HEK293 (cell line): Measurements from ENCODE around the gene GRIA1.

Source experiments
- CTCF ChIA-PET: fragments of 350-600 bp; formaldehyde crosslinking; extraction: SDS; loops from one replicate; lab custom pipeline; 2021; ENCODE audit warnings: antibody characterized with exemption; lab: Yijun Ruan, JAX
- POLR2A ChIA-PET: fragments of 300-600 bp; formaldehyde crosslinking; extraction: SDS; loops from one replicate; lab custom pipeline; 2020; ENCODE audit warnings: antibody characterized with exemption, inconsistent platforms; lab: Yijun Ruan, JAX
- H3K27ac ChIP-seq: fragments of 200-500 bp; sonication (Bioruptor generic); 2 replicates; pipeline ENCODE4 v1.5.1; 2014; ENCODE audit warnings: low read depth, low read length, control low read depth, inconsistent platforms; ENCODE audit errors: extremely low read depth
- H3K36me3 ChIP-seq, 2 experiments: fragments of 200-500 bp in 1 of 2; sonication (Bioruptor generic) in 1 of 2; 1 replicate in 1 of 2; 2 replicates in 1 of 2; pipeline ENCODE4 v1.5.1; 2014 to 2017; ENCODE audit warnings: inconsistent platforms in 2 of 2, low read length in 2 of 2; ENCODE audit not compliant: control insufficient read depth in 2 of 2, insufficient read depth in 1 of 2
- H3K4me1 ChIP-seq: fragments of 200-500 bp; sonication (Bioruptor generic); 2 replicates; pipeline ENCODE4 v1.5.1; 2014; ENCODE audit warnings: mild to moderate bottlenecking, low read length, inconsistent platforms; ENCODE audit not compliant: control insufficient read depth, insufficient read depth
- H3K4me3 ChIP-seq: 2 replicates; pipeline ENCODE4 v1.5.1; 2011; ENCODE audit warnings: low read depth, mild to moderate bottlenecking, control low read depth, low read length, moderate library complexity
- H3K9me3 ChIP-seq: fragments of 200-500 bp; sonication (Bioruptor generic); 2 replicates; pipeline ENCODE4 v1.5.1; 2014; ENCODE audit warnings: low read depth, low read length, inconsistent platforms; ENCODE audit not compliant: control insufficient read depth, insufficient read depth
- IKZF3 ChIP-seq: fragments of 450-650 bp; IDR thresholded peaks from 2 replicates; pipeline ENCODE4 v1.5.0; 2018; ENCODE audit warnings: missing biosample characterization, mild to moderate bottlenecking, missing genetic modification characterization, moderate library complexity
- REST ChIP-seq: fragments of 450-650 bp; formaldehyde crosslinking; IDR thresholded peaks from 2 replicates; pipeline ENCODE4 v1.5.1; 2016; ENCODE audit warnings: missing biosample characterization, missing genetic modification characterization
- ZBTB10 ChIP-seq: fragments of 450-650 bp; formaldehyde crosslinking; IDR thresholded peaks from 2 replicates; pipeline ENCODE4 v1.5.1; 2016; ENCODE audit warnings: missing biosample characterization, missing genetic modification characterization
- ZFHX2 ChIP-seq: fragments of 450-650 bp; formaldehyde crosslinking; conservative IDR thresholded peaks from 2 replicates; pipeline ENCODE4 v1.5.1; 2016; ENCODE audit warnings: missing biosample characterization, missing genetic modification characterization
- ZFP3 ChIP-seq: fragments of 450-650 bp; formaldehyde crosslinking; IDR thresholded peaks from 2 replicates; pipeline ENCODE4 v1.5.1; 2016; ENCODE audit warnings: low read depth, missing biosample characterization, missing genetic modification characterization
- ZNF140 ChIP-seq: fragments of 450-650 bp; formaldehyde crosslinking; IDR thresholded peaks from 2 replicates; pipeline ENCODE4 v1.5.1; 2016; ENCODE audit warnings: missing biosample characterization, missing genetic modification characterization
- ZNF24 ChIP-seq: fragments of 450-650 bp; formaldehyde crosslinking; IDR thresholded peaks from 2 replicates; pipeline ENCODE4 v1.5.1; 2016; ENCODE audit warnings: missing biosample characterization, missing genetic modification characterization
- ZNF324 ChIP-seq: fragments of 450-650 bp; formaldehyde crosslinking; IDR thresholded peaks from 2 replicates; pipeline ENCODE4 v1.5.1; 2016; ENCODE audit warnings: missing biosample characterization, missing genetic modification characterization
- ZNF37A ChIP-seq: fragments of 450-650 bp; IDR thresholded peaks from 2 replicates; pipeline ENCODE4 v1.5.1; 2018; ENCODE audit warnings: missing biosample characterization, missing genetic modification characterization
- ZNF433 ChIP-seq: fragments of 450-650 bp; formaldehyde crosslinking; IDR thresholded peaks from 2 replicates; pipeline ENCODE4 v1.5.1; 2016; ENCODE audit warnings: missing biosample characterization, missing genetic modification characterization, low read depth
- ZNF449 ChIP-seq: fragments of 450-650 bp; formaldehyde crosslinking; IDR thresholded peaks from 2 replicates; pipeline ENCODE4 v1.5.1; 2017; ENCODE audit warnings: missing biosample characterization, mild to moderate bottlenecking, missing genetic modification characterization, moderate library complexity
- ZNF473 ChIP-seq: fragments of 450-650 bp; formaldehyde crosslinking; IDR thresholded peaks from 2 replicates; pipeline ENCODE4 v1.5.1; 2017; ENCODE audit warnings: missing biosample characterization, missing genetic modification characterization
- ZNF48 ChIP-seq: fragments of 450-650 bp; formaldehyde crosslinking; IDR thresholded peaks from 2 replicates; pipeline ENCODE4 v1.5.1; 2016; ENCODE audit warnings: missing biosample characterization, missing genetic modification characterization
- ZNF521 ChIP-seq: fragments of 450-650 bp; formaldehyde crosslinking; IDR thresholded peaks from 2 replicates; pipeline ENCODE4 v1.5.1; 2017; ENCODE audit warnings: missing biosample characterization, mild to moderate bottlenecking, missing genetic modification characterization
- ZNF555 ChIP-seq: fragments of 450-650 bp; formaldehyde crosslinking; conservative IDR thresholded peaks from 2 replicates; pipeline ENCODE4 v1.5.1; 2017; ENCODE audit warnings: missing biosample characterization, mild to moderate bottlenecking, missing genetic modification characterization, inconsistent platforms
- ZNF561 ChIP-seq: fragments of 450-650 bp; IDR thresholded peaks from 2 replicates; pipeline ENCODE4 v1.5.1; 2018; ENCODE audit warnings: missing biosample characterization, missing genetic modification characterization, borderline replicate concordance
- ZNF76 ChIP-seq: fragments of 450-650 bp; formaldehyde crosslinking; IDR thresholded peaks from 2 replicates; pipeline ENCODE4; 2016; ENCODE audit warnings: low read depth, missing biosample characterization, missing genetic modification characterization, borderline replicate concordance
- ZNF776 ChIP-seq: fragments of 450-650 bp; formaldehyde crosslinking; IDR thresholded peaks from 2 replicates; pipeline ENCODE4 v1.5.0; 2017; ENCODE audit warnings: missing biosample characterization, missing genetic modification characterization, borderline replicate concordance
- TF ChIP-seq, protein P1 (sequence below): fragments of 450-650 bp; IDR thresholded peaks from 2 replicates; pipeline ENCODE4 v1.5.1; 2018; ENCODE audit warnings: missing biosample characterization, mild to moderate bottlenecking, missing genetic modification characterization

The GRIA1 gene

DNA sequence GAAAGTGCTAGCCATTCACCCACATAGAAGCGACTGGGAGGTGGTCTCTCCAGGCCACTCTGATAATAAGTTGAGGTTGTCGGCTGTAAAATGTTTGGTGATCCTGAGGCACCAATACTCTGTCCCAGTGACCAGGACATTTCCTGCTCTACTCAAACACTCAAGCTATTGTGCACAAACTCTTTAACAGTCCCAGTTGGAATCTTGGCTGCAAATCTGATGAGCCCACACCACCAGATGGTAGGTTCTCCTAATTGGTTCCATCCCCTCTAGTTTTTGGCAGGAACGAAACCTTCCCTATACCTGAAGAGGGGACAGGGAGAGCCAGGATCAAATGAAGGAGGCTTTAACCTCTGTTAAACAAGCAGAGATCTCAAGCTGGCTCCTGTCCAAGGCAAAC is 14.3 kb downstream of the GRIA1 start (continued):
- no peak for TF ChIP-seq IKZF3

GRCh38 chr5:153508700-153509099 is 18.2 kb downstream of the GRIA1 start:
- TF ChIP-seq ZNF776 (tag by site-specific recombination) (no peak), ZNF48 (tag by site-specific recombination) (no peak)
- 0 out of 2 replicates have a peak, but pooled peaks cover 2% of the 10 kb centered on the region for H3K4me1 ChIP-seq
- H3K4me3 ChIP-seq, result no peak overlapping the region
- no peaks in the 10 kb centered on the region for H3K36me3 ChIP-seq
- POLR2A ChIA-PET, result no interaction called here
- no peak overlapping the region for H3K27ac ChIP-seq
- no peaks in the 10 kb centered on the region for H3K9me3 ChIP-seq
- CTCF ChIA-PET, result interaction anchor here (1.6 kb wide), 1 partner anchor 12 kb away, joined by 4 read pairs; no protein-coding TSS in a partner anchor

GRCh38 chr5:153511622-153512021 is 21.2 kb downstream of the GRIA1 start:
- no peaks in the 10 kb centered on the region for H3K9me3 ChIP-seq
- no peaks in the 10 kb centered on the region for H3K4me1 ChIP-seq
- no peak overlapping the region for H3K27ac ChIP-seq
- TF ChIP-seq ZNF449 (no peak), ZNF521 (tag by site-specific recombination) (no peak), ZNF561 (no peak), ZNF324 (tag by site-specific recombination) (no peak), IKZF3 (no peak), ZFHX2 (tag by site-specific recombination) (no peak), ZNF473 (tag by site-specific recombination) (no peak), ZNF140 (tag by site-specific recombination) (no peak), ZBTB10 (tag by site-specific recombination) (no peak), ZNF24 (tag by site-specific recombination) (no peak), ZNF37A (tag by site-specific recombination) (no peak), REST (tag by site-specific recombination) (no peak), ZNF76 (tag by site-specific recombination) (no peak), ZNF433 (tag by site-specific recombination) (no peak), ZFP3 (tag by site-specific recombination) (no peak), ZNF555 (tag by site-specific recombination) (no peak)
- TF ChIP-seq, protein P1, sequence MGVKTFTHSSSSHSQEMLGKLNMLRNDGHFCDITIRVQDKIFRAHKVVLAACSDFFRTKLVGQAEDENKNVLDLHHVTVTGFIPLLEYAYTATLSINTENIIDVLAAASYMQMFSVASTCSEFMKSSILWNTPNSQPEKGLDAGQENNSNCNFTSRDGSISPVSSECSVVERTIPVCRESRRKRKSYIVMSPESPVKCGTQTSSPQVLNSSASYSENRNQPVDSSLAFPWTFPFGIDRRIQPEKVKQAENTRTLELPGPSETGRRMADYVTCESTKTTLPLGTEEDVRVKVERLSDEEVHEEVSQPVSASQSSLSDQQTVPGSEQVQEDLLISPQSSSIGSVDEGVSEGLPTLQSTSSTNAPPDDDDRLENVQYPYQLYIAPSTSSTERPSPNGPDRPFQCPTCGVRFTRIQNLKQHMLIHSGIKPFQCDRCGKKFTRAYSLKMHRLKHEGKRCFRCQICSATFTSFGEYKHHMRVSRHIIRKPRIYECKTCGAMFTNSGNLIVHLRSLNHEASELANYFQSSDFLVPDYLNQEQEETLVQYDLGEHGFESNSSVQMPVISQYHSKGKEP (tag by site-specific recombination), result no peak
- no peaks in the 10 kb centered on the region for H3K36me3 ChIP-seq
- ChIA-PET CTCF (no interaction called here), POLR2A (no interaction called here)
- no peak overlapping the region for H3K4me3 ChIP-seq
